ENCODE measurements around the gene FRMD7. TPM values are rescaled to one million over a fixed set of nuclear protein-coding genes. Genes with fewer than 3 reads are reported as not detected.
A peak's percentile ranks its signal among the peaks of the same experiment; 100 is the strongest.

FRMD7 gene
- total and polyA plus RNA-seq, 4 donors: 0.13 to 2.4 (median 0.44) TPM

DNA sequence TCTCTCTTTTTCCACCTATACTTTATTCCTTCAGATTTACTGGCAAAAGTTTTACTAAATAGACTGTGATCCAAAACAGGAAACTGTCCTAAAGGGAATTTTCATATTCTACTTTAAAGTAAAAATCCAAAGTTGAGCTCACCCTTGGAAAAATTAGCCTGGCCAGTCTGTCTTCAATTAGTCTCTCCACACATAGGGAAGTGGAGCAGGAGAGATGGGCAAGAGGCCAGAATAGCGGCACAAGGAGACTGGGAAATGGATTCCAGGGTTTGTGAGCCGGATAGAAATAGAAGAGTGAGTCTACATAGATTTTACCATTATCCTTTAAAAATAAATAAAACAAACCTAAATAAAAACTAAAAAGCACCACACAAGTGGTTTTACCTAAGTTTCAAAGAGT is 16.2 kb upstream of the FRMD7 start:
- Histone ChIP-seq H3K4me1 (ENCODE audit: control insufficient read depth, insufficient read depth, low read length) (no peaks in the 10 kb centered on the region), H3K9me3 (ENCODE audit: control insufficient read depth, insufficient read depth, low read length) (no peaks in the 10 kb centered on the region), H3K36me3 (ENCODE audit: control insufficient read depth, insufficient read depth, low read length) (no peaks in the 10 kb centered on the region), H3K4me3 (ENCODE audit: low read depth, low read length) (no peak overlapping the region), H3K27me3 (ENCODE audit: control insufficient read depth, insufficient read depth, low read length) (no peaks in the 10 kb centered on the region), H3K27ac (ENCODE audit: low read depth, low read length) (no peak overlapping the region)
- peak in 1 of 6 donors; percentile 22 for DNase-seq (ENCODE audit: low read depth in 4 of 6, low spot score in 6 of 6)
- WGBS (ENCODE audit: insufficient coverage): no CpG with 5 or more reads among the region's 2 CpGs

DNA sequence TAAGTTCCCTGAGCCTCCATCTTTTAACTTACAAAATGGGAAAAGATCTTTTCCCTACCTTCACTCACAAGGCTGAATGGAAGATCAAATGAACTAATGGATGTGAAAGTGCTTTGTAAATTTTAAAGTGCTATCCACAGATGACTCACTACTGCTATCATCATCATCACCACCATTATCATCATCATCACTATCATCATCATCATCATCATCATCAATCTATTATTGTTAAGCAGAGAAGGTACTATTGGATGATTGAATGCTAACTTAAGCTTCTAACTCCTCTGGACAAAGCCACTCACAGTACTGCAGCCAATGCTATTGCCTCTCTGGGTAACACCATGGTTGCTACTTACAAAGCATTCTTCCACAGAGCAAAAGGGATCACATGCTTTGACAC is 1.9 kb downstream of the FRMD7 start:
- Histone ChIP-seq H3K4me3 (ENCODE audit: low read depth, low read length) (no peak overlapping the region), H3K4me1 (ENCODE audit: control insufficient read depth, insufficient read depth, low read length) (no peaks in the 10 kb centered on the region), H3K36me3 (ENCODE audit: control insufficient read depth, insufficient read depth, low read length) (no peaks in the 10 kb centered on the region), H3K9me3 (ENCODE audit: control insufficient read depth, insufficient read depth, low read length) (no peaks in the 10 kb centered on the region), H3K27ac (ENCODE audit: low read depth, low read length) (no peak overlapping the region), H3K27me3 (ENCODE audit: control insufficient read depth, insufficient read depth, low read length) (peaks cover 9% of the 10 kb centered on the region)
- no peak for DNase-seq (ENCODE audit: low read depth in 4 of 6, low spot score in 6 of 6)

DNA sequence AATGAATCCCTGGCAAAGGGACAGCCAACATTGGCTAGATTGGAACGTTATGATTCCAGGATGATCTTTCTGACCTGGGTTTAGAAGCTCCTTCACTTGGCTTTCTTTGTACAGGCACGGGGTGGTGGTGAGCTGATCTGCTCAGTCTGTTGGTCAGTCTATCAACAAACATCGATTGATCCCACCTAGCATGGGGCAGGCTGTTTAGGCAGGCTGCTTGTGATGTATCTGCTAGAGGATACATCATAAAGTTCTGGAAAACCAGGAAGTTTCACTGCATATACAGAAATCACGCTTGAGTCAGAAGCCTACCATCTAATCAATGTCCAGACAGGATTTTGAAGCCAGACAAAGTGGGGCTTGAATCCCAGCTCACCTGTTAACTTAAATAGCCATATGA is 6.9 kb downstream of the FRMD7 start:
- no peak overlapping the region for H3K4me3 ChIP-seq (ENCODE audit: low read depth, low read length)
- H3K27ac ChIP-seq (ENCODE audit: low read depth, low read length): no peak overlapping the region
- no peak for DNase-seq (ENCODE audit: low read depth in 4 of 6, low spot score in 6 of 6)
- H3K27me3 ChIP-seq (ENCODE audit: control insufficient read depth, insufficient read depth, low read length): peaks cover 22% of the 10 kb centered on the region
- WGBS (ENCODE audit: insufficient coverage): 70% methylated on average over 2 of the region's 4 CpGs
- no peaks in the 10 kb centered on the region for H3K36me3 ChIP-seq (ENCODE audit: control insufficient read depth, insufficient read depth, low read length)
- no peaks in the 10 kb centered on the region for H3K9me3 ChIP-seq (ENCODE audit: control insufficient read depth, insufficient read depth, low read length)
- H3K4me1 ChIP-seq (ENCODE audit: control insufficient read depth, insufficient read depth, low read length): no peaks in the 10 kb centered on the region

DNA sequence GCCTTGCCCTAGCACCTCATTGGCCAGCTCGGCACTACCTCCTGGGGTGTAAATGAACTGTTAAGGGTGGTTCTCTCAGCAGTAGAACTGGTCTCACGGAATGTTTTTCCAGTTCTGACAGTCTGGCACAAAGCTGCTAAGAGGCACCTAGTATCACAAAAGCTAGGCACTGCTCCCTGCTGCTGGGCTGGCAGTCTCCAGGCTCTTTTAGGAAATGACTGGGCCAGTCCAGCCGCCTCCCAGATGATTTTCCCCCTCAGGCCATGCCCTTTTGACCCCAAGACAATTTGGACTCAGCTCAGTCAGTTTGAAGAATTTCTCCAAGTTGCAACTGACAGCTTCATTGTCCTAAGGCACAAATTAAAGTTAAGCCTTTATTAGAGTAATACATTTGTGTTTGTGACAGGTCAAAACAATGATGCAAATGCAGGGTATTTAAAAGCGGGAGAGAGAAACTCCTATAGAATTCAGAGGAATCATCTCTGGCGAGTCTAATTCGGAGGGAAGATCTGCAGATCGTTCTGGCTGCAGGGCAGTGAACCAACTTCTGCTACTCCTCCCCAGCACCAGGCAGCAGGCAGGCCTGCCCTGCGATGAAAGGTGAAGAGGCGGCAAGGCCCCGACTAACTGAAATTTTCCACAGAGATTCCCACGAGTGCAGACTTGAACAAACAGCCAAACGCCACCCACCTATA is 7.9 kb downstream of the FRMD7 start:
- no peaks in the 10 kb centered on the region for H3K9me3 ChIP-seq (ENCODE audit: control insufficient read depth, insufficient read depth, low read length)
- 49% methylated on average over 11 of the region's 12 CpGs for WGBS (ENCODE audit: insufficient coverage)
- DNase-seq (ENCODE audit: low read depth in 4 of 6, low spot score in 6 of 6): no peak
- H3K4me1 ChIP-seq (ENCODE audit: control insufficient read depth, insufficient read depth, low read length): no peaks in the 10 kb centered on the region
- no peak overlapping the region for H3K27ac ChIP-seq (ENCODE audit: low read depth, low read length)
- H3K4me3 ChIP-seq (ENCODE audit: low read depth, low read length): no peak overlapping the region
- peaks cover 23% of the 10 kb centered on the region for H3K27me3 ChIP-seq (ENCODE audit: control insufficient read depth, insufficient read depth, low read length)
- H3K36me3 ChIP-seq (ENCODE audit: control insufficient read depth, insufficient read depth, low read length): no peaks in the 10 kb centered on the region

DNA sequence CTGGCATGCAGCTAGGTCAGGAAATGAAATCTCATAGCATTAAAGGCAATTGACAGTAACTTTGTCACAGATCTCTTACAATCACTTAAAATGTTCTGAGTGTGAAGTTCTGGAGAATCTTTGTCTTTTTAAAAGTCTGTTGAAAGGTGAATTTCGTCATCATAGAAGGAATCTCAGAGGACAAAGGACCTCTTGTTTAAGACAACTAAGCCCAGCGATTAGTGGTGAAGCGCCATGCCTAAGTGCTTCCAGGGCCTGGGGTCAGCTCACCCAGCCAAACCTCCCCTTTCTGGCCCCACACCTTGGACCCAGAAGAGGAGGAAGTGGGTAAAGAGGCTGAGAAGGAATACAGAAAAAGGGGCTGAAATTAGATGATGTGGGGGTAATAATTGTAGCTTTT is 8.5 kb downstream of the FRMD7 start:
- WGBS (ENCODE audit: insufficient coverage): no CpG with 5 or more reads among the region's 3 CpGs
- Histone ChIP-seq H3K4me3 (ENCODE audit: low read depth, low read length) (no peak overlapping the region), H3K27ac (ENCODE audit: low read depth, low read length) (no peak overlapping the region), H3K9me3 (ENCODE audit: control insufficient read depth, insufficient read depth, low read length) (no peaks in the 10 kb centered on the region), H3K27me3 (ENCODE audit: control insufficient read depth, insufficient read depth, low read length) (peaks cover 25% of the 10 kb centered on the region), H3K36me3 (ENCODE audit: control insufficient read depth, insufficient read depth, low read length) (no peaks in the 10 kb centered on the region), H3K4me1 (ENCODE audit: control insufficient read depth, insufficient read depth, low read length) (no peaks in the 10 kb centered on the region)
- no peak for DNase-seq (ENCODE audit: low read depth in 4 of 6, low spot score in 6 of 6)

DNA sequence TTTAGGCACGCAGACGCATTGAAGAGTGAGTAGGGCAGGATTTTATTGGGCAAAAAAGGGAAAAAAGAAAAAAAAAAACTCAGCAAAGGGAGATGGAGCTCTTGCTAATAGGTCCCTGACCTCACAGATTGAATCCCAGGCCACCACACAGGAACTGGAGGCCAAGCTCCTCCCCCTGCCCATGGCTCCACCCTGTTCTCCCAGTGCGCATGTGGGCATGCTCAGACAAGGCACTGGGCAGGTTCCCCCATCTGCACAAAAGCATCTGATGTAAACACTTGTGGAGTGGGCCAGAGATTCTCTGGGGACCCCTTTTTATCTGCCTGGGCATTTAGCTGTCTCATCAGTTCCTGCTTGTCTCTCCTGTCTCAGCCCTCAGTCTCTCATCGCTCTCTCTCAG is 9.5 kb downstream of the FRMD7 start:
- no peaks in the 10 kb centered on the region for H3K4me1 ChIP-seq (ENCODE audit: control insufficient read depth, insufficient read depth, low read length)
- H3K27ac ChIP-seq (ENCODE audit: low read depth, low read length): no peak overlapping the region
- H3K27me3 ChIP-seq (ENCODE audit: control insufficient read depth, insufficient read depth, low read length): peaks cover 25% of the 10 kb centered on the region
- no peak overlapping the region for H3K4me3 ChIP-seq (ENCODE audit: low read depth, low read length)
- H3K9me3 ChIP-seq (ENCODE audit: control insufficient read depth, insufficient read depth, low read length): no peaks in the 10 kb centered on the region
- DNase-seq (ENCODE audit: low read depth in 4 of 6, low spot score in 6 of 6): no peak
- H3K36me3 ChIP-seq (ENCODE audit: control insufficient read depth, insufficient read depth, low read length): no peaks in the 10 kb centered on the region
- WGBS (ENCODE audit: insufficient coverage): 90% methylated on average over 3 of the region's 4 CpGs

DNA sequence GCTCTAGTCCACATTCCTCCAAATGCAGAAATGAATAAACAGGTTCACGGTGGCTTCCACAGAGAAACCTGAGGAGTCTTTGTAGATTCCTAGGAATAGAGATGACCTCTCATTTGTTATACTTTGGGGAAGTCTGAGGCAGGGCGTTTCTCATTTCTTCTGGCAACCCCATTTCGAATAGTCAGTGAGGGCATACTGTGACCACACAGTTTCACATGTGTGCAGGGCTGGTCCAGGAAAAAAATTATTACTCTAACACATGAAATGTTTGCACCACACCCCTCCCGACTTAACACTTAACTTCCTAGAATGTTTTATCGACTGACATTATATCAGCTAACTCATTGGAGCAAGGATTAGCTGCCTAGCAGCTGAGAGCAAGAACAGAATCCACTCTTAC is 12.0 kb downstream of the FRMD7 start:
- H3K4me1 ChIP-seq (ENCODE audit: control insufficient read depth, insufficient read depth, low read length): no peaks in the 10 kb centered on the region
- H3K9me3 ChIP-seq (ENCODE audit: control insufficient read depth, insufficient read depth, low read length): no peaks in the 10 kb centered on the region
- peak overlapping the region; percentile 4 for H3K27ac ChIP-seq (ENCODE audit: low read depth, low read length)
- H3K4me3 ChIP-seq (ENCODE audit: low read depth, low read length): no peak overlapping the region
- WGBS (ENCODE audit: insufficient coverage): 54% methylated on average over 2 of the region's 5 CpGs
- no peaks in the 10 kb centered on the region for H3K36me3 ChIP-seq (ENCODE audit: control insufficient read depth, insufficient read depth, low read length)
- no peak for DNase-seq (ENCODE audit: low read depth in 4 of 6, low spot score in 6 of 6)
- H3K27me3 ChIP-seq (ENCODE audit: control insufficient read depth, insufficient read depth, low read length): peaks cover 25% of the 10 kb centered on the region

DNA sequence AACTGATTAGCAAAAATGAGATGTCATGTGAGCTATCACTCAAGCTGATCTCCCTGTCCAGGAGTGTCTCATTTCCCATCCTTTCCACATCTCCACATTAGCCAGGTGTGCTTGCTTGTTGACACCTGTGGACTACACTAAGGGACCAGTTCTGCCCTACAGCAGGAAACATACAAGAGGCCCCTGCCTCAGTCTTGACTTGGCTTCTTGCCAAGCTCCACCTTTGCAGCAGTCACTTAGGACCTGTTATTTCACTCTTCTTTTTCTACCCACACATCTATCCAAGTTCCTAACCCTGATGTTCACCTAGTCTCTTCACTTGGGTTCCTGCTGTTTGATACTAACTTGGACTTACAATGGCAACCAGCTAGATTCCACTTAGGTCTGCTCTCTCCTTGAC is 13.2 kb downstream of the FRMD7 start:
- no peaks in the 10 kb centered on the region for H3K4me1 ChIP-seq (ENCODE audit: control insufficient read depth, insufficient read depth, low read length)
- H3K9me3 ChIP-seq (ENCODE audit: control insufficient read depth, insufficient read depth, low read length): no peaks in the 10 kb centered on the region
- H3K27ac ChIP-seq (ENCODE audit: low read depth, low read length): no peak overlapping the region
- no peak for DNase-seq (ENCODE audit: low read depth in 4 of 6, low spot score in 6 of 6)
- H3K27me3 ChIP-seq (ENCODE audit: control insufficient read depth, insufficient read depth, low read length): peaks cover 22% of the 10 kb centered on the region
- H3K4me3 ChIP-seq (ENCODE audit: low read depth, low read length): no peak overlapping the region
- no peaks in the 10 kb centered on the region for H3K36me3 ChIP-seq (ENCODE audit: control insufficient read depth, insufficient read depth, low read length)

DNA sequence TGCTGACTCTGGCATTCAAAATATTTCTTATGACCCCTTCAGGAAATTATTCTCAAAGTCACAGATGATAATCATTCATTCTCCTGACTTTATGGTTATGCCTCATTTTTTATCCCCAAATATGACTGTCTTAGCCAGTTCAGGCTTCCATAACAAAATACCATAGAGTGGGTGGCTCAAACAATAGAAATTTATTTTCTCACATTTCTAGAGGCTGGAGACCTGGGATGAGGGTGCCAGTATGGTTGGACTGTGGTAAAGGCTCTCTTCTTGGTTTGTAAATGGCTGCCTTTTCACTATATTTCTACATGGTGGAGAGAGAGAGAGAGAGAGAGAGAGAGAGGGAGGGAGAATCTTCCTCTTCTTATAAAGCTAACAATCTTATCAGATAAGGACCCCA is 20.5 kb downstream of the FRMD7 start:
- H3K4me3 ChIP-seq (ENCODE audit: low read depth, low read length): no peak overlapping the region
- H3K4me1 ChIP-seq (ENCODE audit: control insufficient read depth, insufficient read depth, low read length): no peaks in the 10 kb centered on the region
- H3K36me3 ChIP-seq (ENCODE audit: control insufficient read depth, insufficient read depth, low read length): no peaks in the 10 kb centered on the region
- H3K27ac ChIP-seq (ENCODE audit: low read depth, low read length): no peak overlapping the region
- no peak for DNase-seq (ENCODE audit: low read depth in 4 of 6, low spot score in 6 of 6)
- no peaks in the 10 kb centered on the region for H3K9me3 ChIP-seq (ENCODE audit: control insufficient read depth, insufficient read depth, low read length)
- peaks cover 15% of the 10 kb centered on the region for H3K27me3 ChIP-seq (ENCODE audit: control insufficient read depth, insufficient read depth, low read length)

DNA sequence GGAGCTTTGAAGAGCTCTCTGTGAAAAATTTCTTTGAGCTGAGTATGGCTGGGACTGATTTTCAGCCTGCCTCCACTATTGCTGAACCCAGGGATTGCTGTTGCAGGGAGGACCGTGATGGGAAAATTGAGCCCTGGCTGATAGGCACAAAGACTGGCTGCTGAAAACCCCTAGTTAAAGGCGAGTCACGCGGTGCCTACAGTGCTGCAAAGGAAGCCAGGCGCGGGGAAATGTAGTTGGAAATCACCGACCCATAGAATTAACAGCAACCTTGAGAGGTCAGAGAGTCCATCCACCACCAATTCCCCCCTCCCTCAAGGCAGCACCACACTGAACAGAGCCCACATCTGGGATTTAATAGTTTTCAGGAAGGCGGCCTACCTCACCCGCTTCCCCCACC is 26.0 kb downstream of the FRMD7 start:
- peaks cover 12% of the 10 kb centered on the region for H3K27me3 ChIP-seq (ENCODE audit: control insufficient read depth, insufficient read depth, low read length)
- 70% methylated on average over 9 of the region's 9 CpGs for WGBS (ENCODE audit: insufficient coverage)
- no peaks in the 10 kb centered on the region for H3K9me3 ChIP-seq (ENCODE audit: control insufficient read depth, insufficient read depth, low read length)
- H3K4me3 ChIP-seq (ENCODE audit: low read depth, low read length): no peak overlapping the region
- H3K36me3 ChIP-seq (ENCODE audit: control insufficient read depth, insufficient read depth, low read length): no peaks in the 10 kb centered on the region
- no peaks in the 10 kb centered on the region for H3K4me1 ChIP-seq (ENCODE audit: control insufficient read depth, insufficient read depth, low read length)
- DNase-seq (ENCODE audit: low read depth in 4 of 6, low spot score in 6 of 6): peak in 1 of 6 donors; percentile 2
- H3K27ac ChIP-seq (ENCODE audit: low read depth, low read length): no peak overlapping the region

All from spinal cord (tissue), 10 donors.